Vagina (tissue), 2 donors: Measurements from ENCODE around the gene PHF21B.

ENCODE experiments used
- CTCF ChIP-seq, 3 experiments: fragments of 450-650 bp in 2 of 3; fragments of 200-600 bp in 1 of 3; sonication (generic) in 1 of 3; IDR thresholded peaks; one replicate each; pipeline ENCODE4 v1.5.1; 2017 to 2019; ENCODE audit warnings: antibody characterized with exemption in 3 of 3, mild to moderate bottlenecking in 2 of 3, moderate library complexity in 2 of 3
- POLR2A ChIP-seq, 2 donors: fragments of 450-650 bp; IDR thresholded peaks; one replicate each; pipeline ENCODE4 v1.6.1; 2017; ENCODE audit warnings: antibody characterized with exemption in 2 of 2, mild to moderate bottlenecking in 2 of 2, moderate library complexity in 2 of 2
- POLR2AphosphoS5 ChIP-seq, 2 donors: sonication (generic); formaldehyde crosslinking; IDR thresholded peaks; one replicate each; pipeline ENCODE4 v1.9.0; 2017; ENCODE audit warnings: antibody characterized with exemption in 2 of 2, mild to moderate bottlenecking in 2 of 2, low read depth in 1 of 2; ENCODE audit not compliant: insufficient read depth in 1 of 2

- TF ChIP-seq CTCF (IDR thresholded peaks at IDR 0.05) (no peak), POLR2A (IDR thresholded peaks at IDR 0.05) (no peak), POLR2AphosphoS5 (IDR thresholded peaks at IDR 0.05; ENCODE audit: insufficient read depth in 1 of 2, low read depth in 1 of 2) (no peak)
Measured at GRCh38 chr22:44983878-44984482, 25.8 kb downstream of the PHF21B start.
